GM19238 (cell line): ENCODE results near the gene DPP9.
"Not testable (repeated sequence)": the region's sequence is repeated elsewhere in the genome, so short reads cannot be mapped to it uniquely, and the experiment has no call there.

Experiments
- DNase-seq: peaks from one replicate; pipeline ENCODE4 v3.0.0; 2011; ENCODE audit warnings: low spot score; ENCODE audit not compliant: insufficient read length

The DPP9 gene

DNA sequence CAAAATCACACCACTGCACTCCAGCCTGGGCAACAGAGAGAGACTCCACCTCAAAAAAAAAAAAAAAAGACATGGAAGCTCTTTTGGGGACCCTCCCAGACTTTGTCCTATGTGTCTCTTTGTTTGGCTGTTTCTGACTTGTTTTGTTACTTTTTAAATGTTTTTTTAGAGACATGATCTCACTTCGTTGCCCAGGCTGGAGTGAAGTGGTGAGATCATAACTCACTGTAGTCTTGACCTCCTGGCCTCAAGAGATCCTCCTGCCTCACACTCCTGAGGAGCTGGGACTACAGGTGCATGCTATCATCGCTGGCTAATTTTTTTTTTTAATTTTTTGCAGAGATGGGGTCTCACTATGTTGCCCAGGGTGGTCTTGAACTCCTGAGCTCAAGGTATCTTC lies 16.4 kb upstream of the DPP9 start:
- no peak for DNase-seq

DNA sequence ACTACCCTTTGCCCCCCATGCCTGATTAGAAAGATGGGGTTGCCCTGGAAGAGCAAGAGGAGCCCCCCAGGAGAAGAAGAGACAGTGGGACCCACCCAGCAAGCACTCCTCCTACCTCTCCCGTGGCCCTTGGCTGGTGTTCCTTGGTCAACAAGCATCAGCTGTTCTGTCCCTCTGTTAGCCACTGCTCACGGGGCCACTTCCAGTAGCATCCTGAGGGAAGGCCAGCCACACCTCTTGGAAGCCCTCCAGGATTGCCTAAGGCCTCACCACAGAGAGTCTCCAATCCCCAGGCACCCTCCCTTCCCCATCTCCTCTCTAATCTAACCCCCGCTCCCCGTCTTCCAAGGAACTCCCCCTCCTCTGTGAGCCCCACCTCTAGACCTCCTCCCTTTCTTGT lies 15.1 kb upstream of the DPP9 start:
- no peak for DNase-seq

DNA sequence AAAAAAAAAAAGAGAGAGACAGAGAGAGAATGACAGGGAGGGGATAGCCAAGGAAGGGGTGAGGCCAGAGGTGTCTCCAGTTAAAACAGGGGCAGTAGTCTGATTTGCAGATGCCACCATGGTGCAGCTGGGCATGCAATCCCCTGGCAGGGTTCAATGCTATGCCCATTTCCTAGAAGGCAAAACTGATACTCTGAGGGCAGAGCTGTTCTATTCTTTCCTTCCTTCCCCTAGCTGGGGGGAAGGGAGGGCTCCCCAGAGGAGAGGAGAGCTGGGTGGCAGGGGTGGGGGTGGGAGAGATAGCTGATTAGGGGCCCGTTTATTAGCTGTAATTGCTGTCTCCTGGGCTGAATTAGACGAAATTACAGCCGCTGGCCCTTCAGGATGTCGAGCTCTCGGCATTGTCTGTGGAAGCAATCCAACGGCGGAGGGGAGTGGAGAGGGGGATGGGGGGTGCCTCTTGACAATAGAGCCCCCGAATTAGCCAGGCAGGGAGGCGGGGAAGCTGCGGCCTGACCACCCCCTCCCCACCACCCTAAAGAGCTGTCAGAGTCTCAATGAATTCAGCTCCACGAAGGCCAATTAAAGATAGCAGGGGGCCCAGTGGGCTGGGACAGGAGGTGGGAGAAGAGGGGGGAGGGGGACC lies 14.4 kb upstream of the DPP9 start:
- no peak for DNase-seq

DNA sequence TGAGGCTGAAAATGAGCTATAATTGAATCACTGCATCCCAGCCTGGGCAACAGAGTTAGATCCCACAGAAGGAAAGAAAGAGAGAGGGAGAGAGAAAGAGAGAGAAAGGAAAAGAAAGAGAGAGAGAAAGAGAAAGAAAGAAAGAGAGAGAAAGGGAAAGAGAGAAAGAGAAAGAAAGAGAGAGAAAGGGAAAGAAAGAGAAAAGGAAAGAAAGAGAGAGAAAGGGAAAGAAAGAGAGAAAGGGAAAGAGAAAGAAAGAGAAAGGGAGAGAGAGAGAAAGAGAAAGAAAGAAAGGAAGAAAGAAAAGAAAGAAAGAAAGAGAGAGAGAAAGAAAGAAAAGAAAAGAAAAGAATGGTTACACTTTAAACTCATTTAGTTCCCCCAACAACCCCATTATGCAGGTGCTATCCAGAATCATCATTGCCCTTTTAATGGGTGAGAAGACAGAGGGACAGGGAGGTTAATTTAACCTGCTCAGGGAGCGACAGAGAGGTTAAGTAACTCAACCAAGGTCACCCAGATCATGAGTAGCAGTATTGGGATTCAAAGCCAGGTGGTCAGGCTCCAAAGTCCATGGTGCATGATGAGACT lies 10.2 kb upstream of the DPP9 start:
- no peak for DNase-seq

DNA sequence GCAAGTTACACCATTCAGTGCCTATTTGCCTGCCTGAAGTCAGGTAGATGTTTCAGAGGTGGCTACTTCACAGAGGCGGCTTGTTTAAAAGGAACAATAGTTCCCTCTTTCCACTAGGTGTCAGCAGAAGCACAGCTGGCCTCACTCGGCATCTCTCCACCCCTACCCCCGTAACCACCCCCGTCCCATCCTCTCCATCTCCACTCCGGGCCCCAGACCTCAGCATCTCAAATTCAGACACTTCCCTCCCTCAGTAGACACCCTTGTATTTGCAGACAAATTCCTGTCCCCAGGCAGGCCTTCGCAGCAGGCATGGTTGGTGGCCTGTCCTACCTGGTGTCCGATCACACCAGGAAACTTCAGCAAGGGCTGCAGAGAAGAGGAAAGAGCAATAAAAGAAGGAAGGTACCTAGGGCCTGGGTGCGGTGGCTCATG lies 9.1 kb upstream of the DPP9 start:
- DNase-seq: peak; percentile 72

DNA sequence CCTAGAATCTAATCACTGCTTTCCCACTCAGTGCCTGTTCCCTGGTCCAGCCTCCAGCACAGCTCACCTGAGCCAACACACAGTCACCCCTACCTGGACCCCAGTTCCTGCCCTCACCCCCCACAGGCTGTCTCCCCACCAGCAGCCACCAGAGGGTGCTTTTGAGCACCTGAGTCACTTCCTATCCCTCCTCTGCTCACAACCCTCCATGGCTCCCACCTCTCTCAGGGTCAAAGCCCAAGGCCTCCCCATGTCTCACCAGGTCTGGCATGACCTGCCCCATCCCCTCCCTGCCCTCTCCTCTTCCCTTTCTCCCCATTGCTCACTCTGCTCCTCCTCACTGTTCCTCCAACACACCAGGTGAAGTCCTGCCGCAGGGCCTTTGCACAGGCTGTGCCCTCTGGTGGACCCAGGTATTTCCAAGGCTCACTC lies 7.1 kb upstream of the DPP9 start:
- DNase-seq: no peak

DNA sequence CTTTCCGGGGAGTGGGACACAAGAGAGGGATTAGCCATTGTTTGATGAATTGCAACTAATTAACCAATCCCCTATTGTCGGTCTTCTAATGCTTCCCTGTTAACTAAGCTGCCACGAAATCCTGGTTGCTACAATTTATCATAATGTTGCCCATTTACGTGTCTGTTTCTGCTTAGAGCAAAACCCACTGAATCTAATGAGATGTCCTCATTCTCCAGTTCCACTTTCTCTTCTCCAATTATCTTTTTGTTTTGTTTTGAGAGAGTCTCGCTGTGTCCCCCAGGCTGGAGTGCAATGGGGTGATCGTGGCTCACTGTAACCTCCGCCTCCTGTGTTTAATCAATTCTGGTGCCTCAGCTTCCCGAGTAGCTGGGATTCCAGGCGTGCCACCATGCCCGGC lies 5.2 kb upstream of the DPP9 start:
- DNase-seq: no peak

DNA sequence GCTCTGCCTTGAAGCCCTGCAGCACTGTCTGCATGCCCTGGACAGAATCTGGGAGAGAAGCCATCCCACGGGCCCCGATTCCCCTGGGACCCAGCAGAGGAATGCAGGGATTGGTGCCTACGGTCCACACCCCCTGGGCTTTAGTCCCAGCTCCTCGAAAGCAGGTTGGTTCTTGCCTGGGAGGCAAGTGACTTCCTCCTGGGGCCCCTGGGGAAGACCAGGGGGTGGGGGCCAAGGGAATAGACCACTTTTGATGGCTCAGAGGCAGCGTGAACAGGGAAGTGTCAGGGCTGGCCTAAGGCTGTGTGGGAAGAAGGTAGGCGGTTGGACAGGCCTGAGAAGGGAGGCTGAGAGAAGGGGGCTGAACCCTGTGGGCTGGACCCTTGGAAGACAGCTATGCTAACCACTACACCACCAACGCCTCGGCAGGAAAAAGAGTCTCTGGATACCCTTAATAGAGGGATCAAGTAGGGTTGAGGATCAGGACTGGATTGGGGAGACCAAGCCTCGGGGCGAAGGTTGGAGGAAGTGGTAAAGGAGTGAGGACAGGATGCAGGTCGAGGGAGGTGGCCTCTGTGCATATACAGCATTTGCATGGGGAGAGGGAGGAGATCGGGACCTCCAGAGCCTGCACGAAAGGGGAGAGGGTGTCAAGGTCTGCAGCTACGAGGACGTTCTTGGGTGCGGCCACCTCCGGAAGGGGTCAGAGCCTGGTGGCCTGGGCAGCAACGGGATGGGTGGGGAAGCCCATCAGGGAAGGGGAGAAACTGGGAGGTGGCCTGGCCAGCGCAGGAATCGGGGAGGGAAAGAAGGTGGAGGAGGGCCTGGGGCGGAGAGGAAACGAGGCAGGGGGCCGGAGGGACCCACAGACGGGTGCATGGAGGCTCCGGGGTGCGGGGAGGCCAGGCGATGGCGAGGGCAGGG lies 709 bp downstream of the DPP9 start:
- DNase-seq: peak; percentile 61

DNA sequence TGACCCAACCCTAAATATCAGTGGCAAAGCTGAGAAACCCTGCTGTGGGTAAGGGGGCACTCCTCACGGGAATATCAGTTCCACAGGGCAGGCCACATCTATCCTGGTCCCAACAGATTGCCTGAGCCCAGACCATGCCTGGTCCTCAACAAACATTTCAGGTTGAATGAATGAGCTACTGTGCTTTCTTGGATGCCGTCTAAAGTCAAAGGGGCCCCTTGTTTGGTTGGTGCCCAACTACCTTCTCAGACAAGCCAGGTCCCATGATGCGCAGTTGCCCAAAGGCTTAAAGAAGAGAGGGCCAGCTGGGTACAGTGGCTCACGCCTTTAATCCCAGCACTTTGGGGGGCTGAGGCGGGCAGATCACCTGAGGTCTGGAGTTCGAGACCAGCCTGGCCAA lies 2.4 kb downstream of the DPP9 start:
- DNase-seq: no peak

DNA sequence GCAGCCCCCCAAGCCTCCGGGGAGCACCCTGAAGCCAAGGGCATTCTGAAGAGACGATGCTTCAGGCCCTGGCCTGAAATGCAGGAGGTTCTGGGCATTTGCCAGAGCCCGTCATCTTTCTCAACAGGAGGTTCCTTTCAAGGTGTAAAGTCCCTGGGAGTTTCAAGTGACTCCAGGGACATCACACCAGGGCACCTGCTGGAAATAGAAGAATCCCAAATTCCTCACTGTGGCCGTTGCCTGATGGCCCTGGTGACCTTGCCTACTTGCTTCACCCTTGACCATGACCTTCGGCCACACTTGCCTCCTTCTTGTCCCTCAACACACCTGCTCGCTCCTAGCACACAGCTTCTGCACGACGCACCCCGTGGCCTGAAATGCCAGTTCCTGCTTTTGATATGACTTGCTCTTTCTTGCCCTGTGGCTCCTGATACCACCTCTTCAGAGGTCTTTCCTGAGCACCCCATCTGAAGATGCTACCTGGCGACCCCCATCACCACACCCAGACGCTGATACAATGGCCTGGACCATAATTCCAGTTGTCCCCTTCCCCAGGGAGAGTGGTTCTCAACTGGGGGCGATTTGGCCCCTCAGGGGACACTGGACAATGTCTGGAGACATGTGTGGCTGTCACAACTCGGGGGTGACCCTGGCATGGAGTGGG lies 3.5 kb downstream of the DPP9 start:
- no peak for DNase-seq

DNA sequence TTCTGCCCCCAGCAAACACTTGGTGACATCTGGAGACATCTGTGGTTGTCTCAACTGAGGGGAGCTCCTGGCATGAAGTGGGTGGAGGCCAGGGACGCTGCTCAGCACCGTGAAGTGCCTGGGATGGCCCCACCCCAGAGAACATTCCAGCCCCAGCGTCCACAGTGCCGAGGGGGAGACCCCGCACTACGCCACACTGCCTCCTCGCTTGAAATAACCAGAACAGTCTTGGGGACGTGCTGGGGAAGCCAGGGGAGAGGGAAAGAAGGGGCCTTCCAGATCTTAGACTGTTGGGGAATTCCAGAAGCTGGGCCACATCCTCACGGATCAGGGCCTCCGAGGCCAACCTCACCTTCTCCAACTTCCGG lies 4.2 kb downstream of the DPP9 start:
- no peak for DNase-seq

DNA sequence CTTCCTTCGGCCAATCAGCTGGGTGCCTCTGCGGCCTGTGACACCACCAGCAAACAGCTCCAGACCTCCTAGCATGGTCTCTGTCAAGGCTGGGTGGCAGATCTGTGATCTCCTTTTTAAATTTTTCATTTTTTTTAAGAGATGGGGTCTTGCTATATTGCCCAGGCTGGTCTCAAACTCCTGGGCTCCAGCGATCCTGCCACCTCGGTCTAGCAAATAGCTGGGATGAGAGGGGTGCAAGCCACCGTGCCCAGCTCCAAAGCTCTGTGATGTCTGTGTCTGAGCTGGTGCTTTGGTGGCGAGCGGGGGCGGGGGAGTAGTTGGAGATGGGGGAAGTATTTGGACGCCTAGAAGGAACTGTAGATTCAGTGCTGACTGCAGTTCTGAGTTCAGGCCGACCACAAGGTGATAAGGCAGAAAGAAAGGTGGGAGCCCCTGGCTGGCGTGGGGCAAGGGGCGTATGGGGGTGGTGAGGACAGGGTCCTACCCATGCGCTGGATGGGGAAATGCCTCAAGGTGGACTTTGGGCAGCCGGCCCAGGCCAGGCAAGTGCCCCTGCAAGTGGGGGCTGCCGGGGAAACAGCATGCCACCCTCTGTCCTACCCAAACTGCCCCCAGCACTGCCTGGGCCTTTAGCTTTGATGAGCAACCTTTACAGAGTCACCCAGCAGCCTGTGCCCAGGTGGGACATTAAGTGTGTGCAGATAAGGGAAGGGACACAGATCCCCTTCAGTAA lies 5.5 kb downstream of the DPP9 start:
- no peak for DNase-seq

DNA sequence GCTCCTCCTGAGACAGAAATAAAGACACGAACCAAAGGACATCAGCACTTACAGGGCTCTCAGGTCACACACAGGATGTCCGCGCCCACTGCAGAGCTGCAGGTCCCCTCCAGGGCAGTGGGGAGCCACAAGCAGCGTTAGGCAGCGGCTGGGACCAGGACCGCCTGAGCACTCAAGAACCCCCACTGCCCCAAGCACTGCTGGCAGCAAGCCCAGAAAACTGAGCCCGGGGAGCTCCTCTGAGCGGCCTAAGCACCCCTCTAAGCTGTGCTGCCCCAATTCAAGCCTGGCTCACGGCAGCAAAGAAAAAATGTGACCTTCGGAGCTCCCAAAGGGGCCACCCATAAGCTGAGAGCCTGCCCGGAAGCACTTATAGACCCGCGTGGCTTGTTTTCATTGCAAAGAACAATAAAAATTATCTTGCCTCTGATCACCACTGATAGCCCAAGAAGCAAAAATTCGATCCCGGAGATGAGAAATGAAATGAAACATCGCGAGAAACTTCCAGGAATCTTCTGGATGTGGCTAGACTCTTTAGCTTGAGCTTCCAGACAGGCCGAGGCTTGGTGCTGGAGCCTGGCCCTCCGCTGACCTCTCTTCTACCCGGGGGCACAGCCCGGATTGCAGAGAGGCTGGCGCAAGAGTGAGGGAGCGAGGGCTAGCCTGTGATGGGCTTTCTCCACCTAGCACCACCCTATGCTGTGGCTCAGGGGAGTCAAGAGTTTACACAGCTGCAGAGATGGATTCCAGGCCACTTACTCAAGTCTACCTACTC lies 6.3 kb downstream of the DPP9 start:
- no peak for DNase-seq

DNA sequence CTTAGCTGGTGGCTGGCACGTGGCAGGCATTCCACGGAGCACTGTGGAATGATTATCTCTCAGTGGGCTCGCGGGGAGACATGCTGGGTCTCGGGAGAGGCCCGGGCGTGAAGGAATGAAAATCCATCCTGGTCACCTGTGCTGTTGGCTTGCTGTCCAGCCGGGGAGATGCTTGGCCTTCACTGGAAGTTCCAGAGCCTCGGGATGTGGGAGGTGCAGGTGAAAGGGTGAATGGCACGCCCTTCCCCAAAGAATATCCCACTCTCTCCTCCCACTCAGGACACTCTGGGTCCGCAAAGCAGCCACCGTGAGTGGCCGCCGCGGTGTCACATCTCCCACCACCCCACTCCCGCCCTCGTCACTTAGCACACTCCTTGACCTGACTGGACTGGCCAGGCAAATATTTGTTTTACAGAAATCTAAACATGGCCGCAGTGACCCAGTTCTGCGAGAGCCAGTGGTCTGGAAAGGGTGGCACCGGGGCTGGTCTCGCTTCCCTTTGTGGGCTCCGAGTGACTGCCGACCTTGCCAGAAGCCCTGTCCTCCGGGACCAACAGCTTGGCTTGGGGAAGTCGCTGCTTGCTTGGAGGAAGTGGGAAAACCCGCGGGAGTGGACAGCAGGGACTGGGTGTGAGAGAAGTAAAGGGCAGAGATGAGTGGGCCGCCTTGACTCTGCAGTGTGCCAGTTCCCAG lies 8.0 kb downstream of the DPP9 start:
- no peak for DNase-seq

DNA sequence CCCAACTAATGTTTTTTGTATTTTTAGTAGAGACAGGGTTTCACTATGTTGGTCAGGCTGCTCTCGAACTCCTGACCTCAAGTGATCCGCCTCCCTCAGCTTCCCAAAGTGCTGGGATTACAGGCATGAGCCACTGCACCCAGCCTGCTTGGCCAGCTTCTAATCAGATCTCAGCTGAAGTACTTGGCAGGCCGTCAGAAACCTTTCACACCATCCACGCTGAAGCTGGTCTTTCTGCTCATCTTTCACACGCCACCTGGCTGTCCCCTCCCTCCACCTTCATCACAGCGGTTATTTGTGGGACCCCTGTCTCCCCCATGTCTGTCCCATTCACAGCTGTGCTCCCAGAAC lies 8.5 kb downstream of the DPP9 start:
- not testable (repeated sequence) for DNase-seq

DNA sequence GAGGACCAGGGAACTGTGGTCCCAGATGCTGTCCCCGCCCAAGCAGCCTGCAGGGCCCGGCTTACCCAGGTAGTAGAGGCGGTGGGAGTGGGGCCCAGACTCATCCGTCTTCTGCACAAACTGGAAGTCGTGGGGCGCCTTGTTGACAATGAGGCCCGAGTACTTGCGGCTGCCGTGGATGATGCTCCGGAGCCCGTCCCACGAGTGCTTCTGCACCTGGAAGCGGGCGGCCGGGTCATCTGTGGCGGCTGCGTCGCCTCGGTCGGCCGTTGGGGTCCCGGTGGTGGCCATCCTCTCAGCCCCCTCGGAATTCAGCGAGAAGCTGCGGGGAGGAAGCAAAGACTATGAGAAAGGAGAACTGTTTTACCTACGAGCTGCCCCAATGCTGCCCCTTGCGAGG lies 9.6 kb downstream of the DPP9 start:
- no peak for DNase-seq

DNA sequence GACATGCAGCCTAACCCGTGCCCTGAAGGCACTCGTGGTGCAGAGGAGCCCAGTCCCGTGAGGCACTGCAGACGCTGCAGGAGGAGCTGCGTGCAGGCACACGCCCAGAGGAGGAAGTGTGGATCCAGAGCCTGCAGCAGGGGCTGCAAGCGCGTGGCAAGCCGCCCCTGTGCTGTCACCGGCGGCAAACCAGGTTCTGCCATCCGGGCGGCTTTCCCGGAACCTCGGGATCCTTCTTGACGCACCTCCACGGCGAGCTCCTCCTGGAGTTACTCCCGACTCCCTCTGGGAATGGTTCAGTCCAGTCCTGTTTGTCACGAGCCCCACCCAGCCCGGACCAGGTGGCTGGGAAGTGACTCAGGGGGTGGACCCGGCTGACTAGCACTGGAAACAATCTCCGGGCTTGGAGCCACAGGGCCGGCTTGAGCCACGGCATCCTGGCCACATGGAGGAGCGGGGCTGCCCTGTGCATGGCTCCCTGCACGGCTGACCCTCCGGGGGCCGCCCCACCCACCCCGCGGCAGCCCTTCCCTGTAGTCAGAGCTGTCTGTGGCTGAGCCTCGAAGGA lies 10.2 kb downstream of the DPP9 start:
- DNase-seq: no peak

DNA sequence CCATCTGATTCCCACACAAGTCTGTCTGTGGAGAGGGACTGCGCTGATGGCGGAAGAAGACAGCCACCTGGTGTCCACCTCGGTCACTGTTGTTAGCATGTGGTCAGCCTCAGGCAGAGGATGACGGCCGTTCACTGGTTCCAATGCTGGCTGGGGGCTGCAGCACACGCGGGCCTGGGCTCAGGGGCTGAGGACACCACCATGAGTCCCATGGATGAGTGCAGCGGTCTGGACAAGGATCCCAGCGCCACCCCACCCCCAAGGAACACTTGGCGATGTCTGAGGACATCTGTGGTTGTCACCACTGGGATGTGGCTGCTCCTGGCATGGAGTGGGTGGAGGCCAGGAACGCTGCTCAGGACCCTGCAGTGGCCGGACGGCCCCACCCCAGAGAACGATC lies 10.9 kb downstream of the DPP9 start:
- DNase-seq: no peak

DNA sequence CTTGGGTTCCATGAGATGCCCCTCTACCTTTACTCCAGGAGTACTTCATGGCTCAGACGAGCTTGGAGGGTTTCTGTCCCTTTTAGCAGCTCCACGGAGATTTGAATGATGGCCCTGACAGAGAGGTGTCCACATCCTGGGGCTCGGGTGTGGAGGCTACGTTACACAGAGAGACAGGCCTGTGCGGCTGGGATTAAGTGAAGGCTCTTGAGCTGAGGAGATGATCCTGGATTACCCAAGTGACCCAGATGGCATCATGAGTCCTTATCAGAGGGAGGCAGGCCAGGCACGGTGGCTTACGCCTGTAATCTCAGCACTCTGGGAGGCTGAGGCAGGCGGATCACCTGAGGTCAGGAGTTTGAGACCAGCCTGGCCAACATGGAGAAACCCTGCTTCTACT lies 12.4 kb downstream of the DPP9 start:
- DNase-seq: no peak

DNA sequence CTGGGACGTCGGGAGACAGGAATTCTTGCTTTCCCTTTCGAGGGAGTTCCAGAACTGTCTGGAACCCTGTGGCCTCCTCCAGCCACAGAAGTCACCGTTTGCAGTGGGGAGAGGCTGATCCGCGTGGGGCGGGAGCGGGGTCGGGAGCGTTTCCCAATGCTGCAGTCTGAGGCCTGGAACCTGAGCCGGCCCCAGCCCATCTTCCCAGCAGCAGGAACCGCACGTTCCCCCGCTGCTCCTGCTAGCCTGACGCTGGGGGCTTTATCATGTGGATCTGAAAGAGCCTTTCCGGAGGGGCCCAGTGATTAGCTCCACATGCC lies 13.4 kb downstream of the DPP9 start:
- no peak for DNase-seq
